Fibroblast of skin of abdomen (primary cell): ENCODE data around the gene TAS1R3.

Source experiments
- DNase-seq: peaks from one replicate; pipeline ENCODE4 v3.0.0-alpha.2; 2013

TAS1R3 gene

DNA sequence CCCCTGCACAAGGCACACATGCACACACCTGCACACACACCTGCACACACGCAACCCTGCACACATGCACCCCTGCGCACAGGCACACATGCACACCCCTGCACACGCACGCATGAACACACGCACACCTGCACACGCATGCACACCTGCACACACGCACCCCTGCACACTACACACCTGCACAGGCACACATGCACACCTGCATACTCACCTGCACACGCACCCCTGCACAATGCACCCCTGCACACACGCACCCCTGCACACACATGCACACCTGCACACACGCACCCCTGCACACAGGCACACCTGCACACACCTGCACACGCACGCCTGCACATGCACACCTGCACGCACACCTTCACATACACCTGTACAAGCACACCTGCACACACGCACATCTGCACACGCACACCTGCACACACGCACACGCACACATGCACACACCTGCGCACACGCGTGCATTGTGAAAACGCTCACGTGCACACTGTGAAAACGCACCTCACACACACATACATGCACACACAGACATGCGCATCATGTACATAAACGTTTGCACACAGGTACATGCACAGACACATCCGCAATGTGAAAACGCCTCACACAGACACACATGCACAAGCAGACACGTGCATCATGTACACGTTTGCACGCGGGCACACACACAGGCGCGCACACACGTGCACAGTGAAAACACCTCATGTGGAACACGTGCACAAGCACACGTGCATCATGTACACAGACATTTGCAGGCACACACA, 9.9 kb downstream of the TAS1R3 start:
- no peak for DNase-seq

DNA sequence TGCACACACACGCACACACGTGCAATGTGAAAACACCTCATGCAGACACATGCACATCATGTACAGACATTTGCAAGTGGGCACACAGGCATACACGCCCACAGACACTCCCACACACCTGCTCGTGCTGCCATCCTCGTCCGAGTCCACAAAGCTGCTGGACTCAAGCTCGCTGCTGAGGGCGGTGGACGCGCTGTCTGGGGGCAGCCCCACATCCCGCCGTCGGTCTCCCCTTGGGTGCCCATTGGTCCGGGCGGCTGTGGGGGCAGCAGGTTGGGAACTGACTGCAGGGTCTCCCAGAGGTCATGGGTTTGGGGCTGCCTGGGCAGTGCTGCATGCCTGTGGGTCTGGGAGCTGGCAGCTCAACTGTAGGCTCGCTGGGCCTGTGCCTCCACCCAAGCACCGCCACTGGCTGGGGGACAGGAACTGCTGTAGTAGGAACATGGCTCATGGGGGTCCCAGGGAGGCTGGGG, 10.5 kb downstream of the TAS1R3 start:
- no peak for DNase-seq

DNA sequence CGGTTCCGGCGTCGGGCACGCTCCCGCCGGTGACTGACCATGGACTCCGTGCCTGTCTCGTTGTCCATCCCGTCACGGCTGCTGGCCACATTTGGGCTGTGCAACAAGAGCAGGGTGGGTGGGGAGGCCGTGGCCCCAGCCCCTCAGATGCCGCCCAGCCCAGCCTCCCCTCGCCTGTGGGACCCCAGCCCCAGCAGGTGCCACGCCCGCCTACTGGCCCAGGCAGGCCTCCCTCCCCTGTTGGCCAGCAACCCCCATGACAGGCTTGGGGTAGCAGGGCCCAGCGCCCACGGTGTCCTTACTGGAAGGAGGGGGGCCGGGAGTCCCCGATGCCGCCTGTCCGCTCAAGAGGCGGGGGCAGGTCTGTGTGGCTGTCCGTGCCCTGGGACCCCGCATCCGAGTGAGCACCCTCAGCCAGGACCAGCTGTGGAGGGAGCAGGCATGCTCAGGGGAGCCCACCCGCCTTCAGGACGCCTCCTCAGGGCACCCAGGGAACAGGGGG, 11.0 kb downstream of the TAS1R3 start:
- DNase-seq: no peak

DNA sequence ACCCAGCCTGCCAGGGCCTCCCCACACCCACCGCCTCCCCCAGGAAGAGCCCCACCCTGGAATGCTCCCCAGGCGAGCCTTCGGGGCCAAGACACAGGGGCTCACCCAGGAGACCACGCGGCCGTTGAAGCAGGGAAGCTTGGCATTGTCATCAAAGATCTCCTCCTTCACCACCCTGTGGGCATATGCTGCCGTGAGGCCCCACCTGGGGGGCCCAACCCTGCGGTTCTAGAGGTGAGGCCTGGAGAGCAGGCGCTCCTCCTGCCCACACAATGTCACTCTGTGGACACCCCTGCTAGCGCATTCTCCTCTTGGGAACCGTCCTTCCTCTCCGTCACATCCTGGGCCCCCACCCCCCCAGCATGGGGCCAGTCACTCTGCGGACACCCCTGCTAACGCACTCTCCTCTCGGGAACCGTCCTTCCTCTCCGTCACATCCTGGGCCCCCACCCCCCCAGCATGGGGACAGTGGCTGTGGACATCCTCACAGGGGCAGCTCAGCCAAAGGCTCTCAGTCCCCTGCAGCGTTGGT, 11.6 kb downstream of the TAS1R3 start:
- DNase-seq: no peak

DNA sequence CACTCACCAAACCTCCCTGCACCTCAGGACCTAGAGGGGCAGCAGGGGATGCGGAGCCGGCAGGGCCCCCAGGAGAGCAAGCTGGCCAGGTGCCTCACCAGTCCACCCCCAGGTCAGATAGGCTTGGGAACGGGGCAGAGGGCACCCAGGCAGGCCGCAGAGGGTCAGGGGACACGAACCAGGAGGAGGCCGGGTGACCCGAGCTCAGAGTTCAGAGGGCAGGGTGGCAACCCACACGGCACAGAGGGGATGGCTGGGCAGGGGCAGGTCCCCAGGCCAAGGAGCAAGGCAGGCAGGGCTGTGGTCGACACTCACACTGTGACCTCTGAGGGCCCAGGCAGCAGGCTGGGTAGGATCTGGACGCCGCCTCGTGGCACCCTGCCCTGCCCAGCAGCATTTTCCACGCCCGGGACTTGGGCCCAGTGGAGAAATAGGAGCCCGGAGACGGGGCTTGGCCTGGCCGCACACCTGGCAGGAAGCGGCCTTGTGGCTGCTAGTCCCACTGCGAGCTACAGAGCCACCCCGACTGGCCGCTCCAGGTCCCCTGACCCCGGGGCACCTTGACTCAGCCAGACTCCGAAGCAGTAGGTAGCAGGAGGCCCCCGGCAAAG, 12.8 kb downstream of the TAS1R3 start:
- DNase-seq: no peak

DNA sequence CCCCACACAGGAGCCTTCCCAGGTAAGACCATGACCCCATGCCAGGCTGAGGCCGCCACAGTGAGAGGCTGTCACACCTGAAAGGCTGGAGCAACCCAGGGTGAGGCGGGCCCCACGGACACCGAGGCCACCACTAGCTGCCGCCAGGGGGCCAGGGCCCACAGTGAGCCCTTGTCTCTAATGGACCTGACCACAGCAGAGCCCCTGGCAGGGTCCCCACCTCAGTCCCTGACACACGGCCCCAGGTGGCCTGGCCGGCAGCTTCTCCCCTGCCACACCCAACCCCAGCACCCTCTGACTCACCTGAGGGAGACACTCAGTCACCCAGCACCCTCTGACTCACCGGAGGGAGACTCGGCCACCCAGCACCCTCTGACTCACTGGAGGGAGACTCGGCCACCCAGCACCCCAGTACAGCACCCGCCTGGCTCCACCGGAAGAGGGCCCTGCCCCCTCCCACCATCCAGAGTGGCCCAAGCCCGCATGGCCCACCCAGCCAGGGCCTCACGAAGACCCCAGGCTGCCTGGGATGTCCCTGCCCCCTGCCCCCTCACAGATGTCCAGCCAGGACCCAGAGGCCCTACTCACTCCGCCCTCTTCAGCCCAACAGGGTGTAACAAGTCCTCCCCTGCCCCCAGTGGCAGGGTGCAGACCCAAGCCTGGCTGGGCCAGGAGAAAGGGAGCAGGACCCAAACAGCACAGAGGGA, 13.7 kb downstream of the TAS1R3 start:
- DNase-seq: peak; percentile 51

DNA sequence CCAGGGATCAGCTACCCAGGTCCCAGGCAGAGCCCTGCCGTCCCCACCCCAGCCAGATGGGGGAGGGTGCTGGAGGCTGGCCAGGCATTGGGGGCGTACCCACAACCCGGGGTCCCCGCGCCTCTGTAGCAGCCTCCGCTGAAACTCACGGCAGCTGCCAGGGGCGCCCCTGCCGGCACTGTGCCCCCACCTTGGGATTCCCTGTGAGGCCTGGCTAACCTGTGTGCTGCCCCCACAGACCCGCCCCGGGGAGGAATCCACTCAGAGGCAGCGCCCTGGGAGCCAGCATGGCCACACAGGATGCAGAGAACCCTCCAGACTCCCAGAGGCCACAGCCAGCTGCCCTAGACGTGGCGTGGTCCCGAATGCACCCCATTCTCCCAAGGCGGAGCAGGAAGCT, 14.3 kb downstream of the TAS1R3 start:
- no peak for DNase-seq

DNA sequence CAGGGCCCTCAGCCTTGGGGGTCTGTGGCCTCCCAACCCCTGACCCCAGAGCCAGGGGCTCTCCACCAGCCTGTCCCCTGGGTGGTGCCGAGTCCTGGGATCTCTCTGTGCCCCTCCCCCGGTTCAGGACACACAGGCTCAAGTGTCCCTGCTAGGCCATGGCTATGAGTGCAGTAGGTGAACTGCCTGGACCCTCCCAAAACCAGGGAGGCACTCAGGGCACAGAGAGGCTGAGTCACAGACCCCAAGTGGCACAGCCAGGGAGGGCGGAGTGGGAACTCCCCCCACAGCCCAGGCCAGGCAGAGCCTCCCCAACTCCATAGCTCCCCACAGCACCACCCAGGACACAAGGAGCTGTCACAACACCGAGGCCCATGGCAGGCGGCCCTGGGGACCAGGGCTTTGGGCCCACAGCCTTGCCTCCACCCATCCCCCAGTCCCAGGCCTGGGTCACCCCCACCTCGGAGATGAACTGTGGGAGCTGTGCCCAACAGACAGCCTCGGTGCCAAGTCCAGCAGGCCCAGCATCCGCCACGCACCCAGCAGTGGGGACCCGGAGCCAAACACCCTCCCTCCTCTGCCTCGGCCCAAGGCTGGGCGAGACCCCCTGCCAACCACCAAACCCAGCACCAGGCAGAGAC, 14.9 kb downstream of the TAS1R3 start:
- no peak for DNase-seq

DNA sequence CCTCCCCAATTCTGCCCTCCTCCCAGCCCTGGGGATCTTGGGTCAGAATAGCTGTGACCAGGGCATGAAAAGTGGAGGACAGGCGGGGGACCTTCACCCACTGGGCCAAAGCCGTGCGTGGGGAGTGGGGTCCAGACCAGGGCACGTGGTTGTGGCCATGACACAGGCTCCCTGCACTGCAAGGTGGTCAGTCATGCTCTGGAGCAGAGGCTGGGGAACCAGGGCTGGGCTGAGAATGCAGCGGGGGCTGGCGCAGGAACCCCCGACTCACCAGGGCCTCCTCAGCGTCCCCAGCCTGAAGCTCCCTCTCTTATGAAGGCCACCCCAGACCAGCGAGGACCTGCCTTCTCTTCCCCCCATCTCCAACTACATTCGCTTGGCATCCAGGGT, 15.4 kb downstream of the TAS1R3 start:
- DNase-seq: no peak

DNA sequence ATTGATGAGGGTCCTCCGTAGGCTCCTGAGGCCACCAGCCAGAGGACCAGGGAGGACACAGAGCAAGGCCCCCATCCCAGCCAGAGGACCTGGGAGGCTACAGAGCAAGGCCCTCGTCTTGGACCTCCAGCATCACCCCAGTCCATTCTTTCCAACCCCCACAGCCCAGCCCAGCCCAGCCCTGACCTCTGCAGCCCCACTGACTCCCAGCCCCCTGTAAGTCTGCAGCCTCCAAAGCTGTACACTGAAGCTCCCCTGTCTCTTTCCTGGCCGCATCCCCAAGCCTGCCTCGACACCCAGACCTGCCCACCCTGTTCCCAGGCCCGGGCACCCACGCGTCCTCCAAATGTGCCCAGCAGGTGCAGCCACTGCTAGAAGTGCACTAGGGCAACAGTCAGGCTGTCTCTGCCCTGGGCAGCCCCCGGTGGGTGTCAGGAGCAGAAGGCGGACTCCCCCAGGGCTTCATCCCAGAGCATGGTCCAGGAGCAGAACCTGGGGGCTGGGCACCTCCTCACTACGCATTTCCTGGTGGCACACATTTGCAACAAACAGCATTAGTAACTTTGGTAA, 16.0 kb downstream of the TAS1R3 start:
- no peak for DNase-seq

DNA sequence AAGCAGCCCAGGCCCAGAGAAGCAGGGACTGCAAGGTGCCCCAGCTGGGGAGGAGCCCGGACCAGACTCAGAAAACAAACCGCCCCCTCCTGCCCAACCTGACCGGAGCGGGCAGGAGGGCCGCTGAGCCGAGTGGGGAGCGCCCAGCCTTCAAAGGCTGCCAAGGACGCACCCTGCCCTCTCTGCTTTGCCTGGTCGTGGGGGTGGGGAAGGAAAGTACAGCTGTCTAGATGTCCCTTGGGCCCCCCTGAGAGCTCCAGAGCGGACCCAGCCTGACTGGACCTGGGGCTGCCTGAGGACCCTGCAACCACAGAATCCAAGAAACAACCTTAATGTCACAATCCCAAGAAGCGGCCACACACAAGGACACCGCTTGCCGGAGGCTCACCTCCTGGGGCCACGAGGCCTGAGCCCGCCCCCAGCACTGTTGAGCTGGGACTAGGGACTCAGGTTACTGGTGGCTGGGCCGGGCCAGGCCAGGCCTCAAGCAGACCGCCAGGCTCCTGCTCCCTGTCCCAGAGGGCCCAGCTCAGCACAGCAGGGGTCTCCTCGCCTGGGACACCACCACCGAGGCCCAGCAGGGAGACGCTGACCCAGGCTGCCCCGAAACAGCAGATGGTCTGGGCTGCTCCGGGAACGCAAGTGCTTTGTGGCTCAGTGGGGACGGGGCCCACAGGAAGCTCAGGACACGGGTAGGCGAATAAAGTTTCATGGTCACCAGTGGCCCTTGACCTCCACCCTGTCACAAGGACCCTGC, 16.8 kb downstream of the TAS1R3 start:
- DNase-seq: no peak

DNA sequence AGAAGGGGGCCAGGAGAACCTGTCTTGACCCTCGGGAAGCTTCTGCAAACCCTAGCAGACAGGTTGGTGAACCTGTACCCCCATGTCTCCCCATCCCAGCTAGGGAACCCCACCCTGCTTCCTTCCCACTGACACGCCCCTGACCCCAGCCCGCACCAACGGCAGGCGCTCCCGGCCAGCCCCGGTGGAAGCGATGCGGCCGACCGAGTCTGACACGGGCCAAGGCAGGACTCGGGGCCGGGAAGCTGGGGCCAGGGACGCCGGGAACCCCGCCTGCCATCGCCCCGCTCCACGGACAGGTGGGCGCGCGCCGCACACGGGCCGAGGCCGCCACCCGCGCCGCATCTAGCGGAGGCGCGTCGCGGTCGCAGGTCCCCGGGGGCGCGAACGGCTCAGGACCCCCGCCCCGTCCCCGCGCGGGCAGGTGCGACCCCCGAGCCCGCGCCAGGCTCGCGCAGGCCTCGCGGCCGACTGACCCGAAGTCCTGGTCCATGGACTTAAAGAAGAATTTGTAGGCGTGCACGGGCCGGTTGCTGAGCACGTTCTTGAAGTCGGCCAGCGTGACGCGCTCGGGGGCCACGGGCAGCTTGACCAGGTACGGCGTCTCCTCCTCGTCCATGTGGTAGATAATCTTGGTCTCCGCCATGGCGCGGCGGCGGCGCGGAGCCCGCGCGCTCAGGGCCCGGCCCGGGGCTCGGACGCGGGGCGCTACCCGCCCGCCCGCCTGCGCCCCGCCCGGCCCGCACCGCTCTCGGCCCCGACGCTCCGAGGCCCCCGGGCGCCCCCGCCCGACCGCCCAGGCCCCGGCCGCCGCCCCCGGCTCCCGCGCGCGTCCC, 17.6 kb downstream of the TAS1R3 start:
- no peak for DNase-seq

DNA sequence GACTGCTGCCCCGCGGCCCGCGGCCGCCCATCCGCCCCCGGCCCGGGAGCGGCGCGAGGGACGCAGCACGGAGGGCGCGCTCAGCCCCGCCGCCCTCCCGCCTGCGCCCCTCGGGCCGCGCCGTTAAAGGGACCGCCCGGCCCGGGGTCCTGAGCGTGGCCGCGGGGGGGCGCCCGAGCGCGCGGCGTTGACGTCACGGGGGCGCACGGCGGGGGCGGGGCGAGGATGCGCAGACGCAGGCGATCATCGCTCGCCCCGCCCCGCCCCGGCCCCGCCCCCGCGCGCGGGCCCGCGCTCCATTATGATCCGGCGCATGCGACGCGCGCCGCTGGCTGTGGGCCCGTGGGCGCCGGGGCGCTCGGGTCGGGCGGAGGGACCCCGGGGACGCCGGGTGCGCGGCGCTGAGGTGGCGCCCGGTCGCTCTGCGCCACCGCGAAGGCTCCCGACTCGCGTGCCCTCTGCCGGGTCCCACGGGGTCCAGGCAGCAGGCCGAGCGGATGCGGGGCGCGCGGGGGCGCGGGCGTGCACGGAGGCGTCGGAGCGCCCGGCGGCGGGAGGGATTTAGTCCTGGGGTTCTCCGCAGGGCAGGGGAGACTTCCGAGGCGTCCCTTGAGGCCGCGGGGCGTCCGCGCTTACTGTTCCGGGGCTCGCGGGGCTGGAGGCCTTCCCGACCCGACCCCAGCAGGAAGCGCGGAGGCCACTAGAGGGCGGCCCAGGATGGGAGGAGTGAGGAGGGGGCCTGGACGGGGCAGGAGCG, 18.4 kb downstream of the TAS1R3 start, which contains the start of gene DVL1:
DVL1 (minus strand) TSS at position 163 of the 757 bp plus-strand sequence. CDS start 353 bp downstream, outside the sequence.
- DNase-seq: peak; percentile 79

DNA sequence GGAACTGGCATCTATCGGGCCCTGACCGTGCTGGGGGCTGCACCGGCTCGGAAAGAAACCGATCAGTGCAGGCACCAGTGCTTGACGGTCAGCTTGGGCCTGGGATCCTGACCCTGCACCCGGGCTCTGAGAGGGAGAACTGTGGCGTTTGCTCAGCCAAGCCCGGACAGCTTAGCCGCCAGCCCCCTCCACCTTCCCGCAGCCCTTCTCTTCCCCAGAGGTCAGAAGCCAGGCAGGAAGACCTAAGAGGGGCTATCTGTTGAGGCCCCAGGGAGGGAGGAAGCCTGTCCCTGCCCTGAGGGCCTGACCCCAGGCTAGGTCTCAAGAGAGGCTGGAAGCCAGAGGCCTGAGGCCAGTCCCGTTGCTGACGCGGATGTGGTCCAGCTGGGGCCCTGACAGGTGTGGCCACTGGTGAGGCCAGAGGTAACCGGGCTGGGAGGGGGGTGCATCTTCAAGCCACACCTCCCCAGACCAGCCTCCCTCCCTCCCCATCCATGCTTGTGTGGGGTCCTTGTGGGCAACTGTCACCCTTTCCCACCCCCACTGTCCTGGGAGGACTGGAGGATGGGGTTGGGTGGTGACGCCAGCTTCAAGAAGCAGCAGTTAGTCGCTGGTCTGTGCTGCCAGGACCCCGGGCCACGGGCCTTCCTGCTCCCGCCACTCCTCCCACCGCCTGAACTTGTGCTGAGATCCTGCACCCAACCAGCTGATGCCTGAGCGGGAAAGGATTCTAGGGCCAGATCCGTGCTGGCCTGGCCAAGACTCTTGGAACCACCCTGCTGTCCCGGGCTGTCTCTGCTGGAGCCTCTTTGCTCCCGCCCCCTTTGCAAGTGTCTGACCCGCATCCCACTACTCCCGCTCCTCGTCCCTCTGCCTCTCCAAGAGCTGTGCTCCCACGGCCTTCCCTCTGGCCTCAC, 20.7 kb downstream of the TAS1R3 start:
- DNase-seq: peak; percentile 41

DNA sequence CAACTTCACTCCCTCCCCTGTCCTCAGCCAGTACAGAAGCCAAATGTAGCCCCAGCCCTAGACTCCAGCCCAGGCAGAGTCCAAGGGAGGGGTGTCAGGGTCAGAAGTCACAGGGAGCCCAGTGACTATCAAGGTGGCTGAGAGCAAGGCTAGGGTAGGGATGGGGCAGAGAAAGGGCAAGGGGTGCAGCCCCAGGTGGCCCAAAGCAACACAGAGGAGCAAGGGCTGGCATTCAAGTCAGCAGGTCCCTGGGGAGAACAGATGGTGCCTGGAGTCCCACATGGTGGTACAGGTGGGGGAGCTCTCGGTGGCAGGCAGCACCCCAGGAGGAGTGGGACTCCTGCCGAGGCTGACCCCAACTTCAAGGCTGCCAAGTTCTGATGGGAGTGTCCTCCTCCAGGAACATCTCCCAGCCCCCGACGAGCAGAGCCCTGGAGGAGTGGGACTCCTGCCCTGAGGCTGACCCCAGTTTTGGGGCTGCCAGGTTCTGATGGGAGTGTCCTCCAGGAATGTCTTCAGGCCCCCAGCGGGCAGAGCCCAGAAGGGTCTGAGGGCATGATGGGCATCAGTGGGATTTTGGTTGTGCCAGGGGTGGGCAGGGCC, 21.8 kb downstream of the TAS1R3 start:
- DNase-seq: no peak

DNA sequence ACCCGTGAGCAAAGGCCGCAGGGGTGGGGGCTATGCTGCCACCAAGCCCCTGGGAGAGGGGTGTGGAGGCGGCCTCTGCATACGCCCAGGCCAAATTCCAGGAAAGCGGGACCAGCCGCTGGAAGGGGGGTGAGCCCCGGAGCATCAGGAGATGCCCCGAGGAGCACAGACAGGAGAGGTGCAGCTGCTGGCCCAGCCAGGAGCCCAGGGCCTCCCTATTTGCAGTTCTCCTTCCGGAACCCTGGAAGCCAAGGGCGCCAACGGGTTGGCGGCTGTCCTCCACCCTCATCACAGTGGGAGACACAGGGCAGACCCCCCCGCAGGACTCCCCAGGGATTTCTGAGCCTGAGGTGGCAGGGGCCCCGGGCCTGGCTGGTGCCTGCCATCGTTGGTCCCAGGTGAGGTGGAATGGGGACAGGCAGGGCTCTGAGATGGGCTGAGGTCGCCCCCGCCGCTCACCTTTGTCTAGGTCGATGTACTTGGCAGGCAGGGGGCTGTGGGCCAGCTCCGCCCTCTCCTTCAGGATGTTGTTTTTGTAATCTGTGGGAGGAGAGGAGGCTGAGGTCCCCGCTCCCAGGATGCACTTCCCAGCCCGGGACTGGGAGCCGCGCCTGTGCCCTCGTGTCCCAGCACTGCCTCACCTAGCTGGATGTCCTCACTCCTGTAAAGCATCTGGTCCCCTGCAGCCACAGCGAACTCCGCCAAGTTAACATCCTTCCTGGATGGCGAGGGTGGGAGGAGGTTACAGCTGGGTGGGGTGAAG, 22.5 kb downstream of the TAS1R3 start:
- DNase-seq: no peak
